Liver (tissue), 9 donors: ENCODE data around the gene SELENOK. TPM values are rescaled to one million over a fixed set of nuclear protein-coding genes. Genes with fewer than 3 reads are reported as not detected.

Experiments used
- DNase-seq: peaks from one replicate; pipeline ENCODE4 v3.0.0-alpha.2; 2017; ENCODE audit warnings: low spot score
- H3K27ac ChIP-seq, 2 donors: one replicate each; pipeline ENCODE4 v1.7.0; 2013; ENCODE audit warnings: inconsistent platforms in 2 of 2, low read length in 2 of 2, control low read depth in 1 of 2, low read depth in 1 of 2, mild to moderate bottlenecking in 1 of 2
- H3K27me3 ChIP-seq, 4 donors: one replicate each; pipeline versions ENCODE4 v1.6.1 to v1.7.0; 2013; ENCODE audit warnings: low read length in 3 of 4, inconsistent platforms in 1 of 4, mild to moderate bottlenecking in 1 of 4, moderate library complexity in 1 of 4; ENCODE audit not compliant: control insufficient read depth in 4 of 4, insufficient read depth in 4 of 4
- H3K36me3 ChIP-seq, 4 donors: one replicate each; pipeline versions ENCODE4 v1.6.1 to v1.7.0; 2013; ENCODE audit warnings: low read length in 3 of 4, mild to moderate bottlenecking in 3 of 4, low read depth in 1 of 4, moderate library complexity in 1 of 4; ENCODE audit not compliant: control insufficient read depth in 4 of 4, insufficient read depth in 3 of 4
- H3K4me1 ChIP-seq, 4 donors: one replicate each; pipeline versions ENCODE4 v1.6.1 to v1.7.0; 2013; ENCODE audit warnings: low read length in 3 of 4, mild to moderate bottlenecking in 3 of 4, moderate library complexity in 1 of 4; ENCODE audit not compliant: control insufficient read depth in 4 of 4, insufficient read depth in 4 of 4
- H3K4me3 ChIP-seq, 3 donors: one replicate each; pipeline versions ENCODE4 v1.6.1 to v1.7.0; 2013; ENCODE audit warnings: low read length in 3 of 3, control low read depth in 1 of 3, low read depth in 1 of 3, mild to moderate bottlenecking in 1 of 3
- H3K9ac ChIP-seq, 2 donors: one replicate each; pipeline ENCODE4 v1.7.0; 2013; ENCODE audit warnings: low read length in 2 of 2, mild to moderate bottlenecking in 2 of 2, moderate library complexity in 2 of 2, control low read depth in 1 of 2, low read depth in 1 of 2
- H3K9me3 ChIP-seq, 4 donors: one replicate each; pipeline versions ENCODE4 v1.6.1 to v1.7.0; 2013; ENCODE audit warnings: low read length in 3 of 4; ENCODE audit not compliant: control insufficient read depth in 4 of 4
- EGR1 ChIP-seq, 2 donors: IDR thresholded peaks; 2 replicates each; pipeline ENCODE4 v1.6.1; 2016 to 2018; ENCODE audit warnings: antibody characterized with exemption in 2 of 2, low read depth in 2 of 2
- FOXA1 ChIP-seq: IDR thresholded peaks from 2 replicates; pipeline ENCODE4 v1.6.1; 2016; ENCODE audit warnings: antibody characterized with exemption
- FOXA2 ChIP-seq: IDR thresholded peaks from 2 replicates; pipeline ENCODE4 v1.6.1; 2016; ENCODE audit warnings: antibody characterized with exemption
- GABPA ChIP-seq, 2 donors: IDR thresholded peaks in 1 of 2; conservative IDR thresholded peaks in 1 of 2; 2 replicates each; pipeline ENCODE4 v1.6.1; 2016; ENCODE audit warnings: antibody characterized with exemption in 2 of 2, mild to moderate bottlenecking in 1 of 2, moderate library complexity in 1 of 2
- HNF4A ChIP-seq, 2 donors: conservative IDR thresholded peaks; 2 replicates each; pipeline ENCODE4 v1.6.1; 2016; ENCODE audit warnings: antibody characterized with exemption in 2 of 2, mild to moderate bottlenecking in 2 of 2
- HNF4G ChIP-seq: IDR thresholded peaks from 2 replicates; pipeline ENCODE4 v1.6.1; 2016; ENCODE audit warnings: antibody characterized with exemption
- JUND ChIP-seq, 2 donors: IDR thresholded peaks; 2 replicates each; pipeline ENCODE4 v1.6.1; 2016; ENCODE audit warnings: antibody characterized with exemption in 2 of 2
- NR2F2 ChIP-seq: IDR thresholded peaks from 2 replicates; pipeline ENCODE4 v1.6.1; 2016; ENCODE audit warnings: antibody characterized with exemption
- RAD21 ChIP-seq, 2 donors: IDR thresholded peaks; 2 replicates each; pipeline ENCODE4 v1.6.1; 2016; ENCODE audit warnings: antibody characterized with exemption in 2 of 2, mild to moderate bottlenecking in 2 of 2
- RXRA ChIP-seq, 2 donors: IDR thresholded peaks; 2 replicates each; pipeline ENCODE4 v1.6.1; 2017 to 2018; ENCODE audit warnings: antibody characterized with exemption in 2 of 2, mild to moderate bottlenecking in 1 of 2
- SP1 ChIP-seq: IDR thresholded peaks from 2 replicates; pipeline ENCODE4 v1.6.1; 2018; ENCODE audit warnings: antibody characterized with exemption, mild to moderate bottlenecking
- TAF1 ChIP-seq: conservative IDR thresholded peaks from 2 replicates; pipeline ENCODE4 v1.6.1; 2016; ENCODE audit warnings: antibody characterized with exemption, mild to moderate bottlenecking
- YY1 ChIP-seq: IDR thresholded peaks from 2 replicates; pipeline ENCODE4 v1.6.1; 2016; ENCODE audit warnings: antibody characterized with exemption, mild to moderate bottlenecking
- WGBS: extraction: QIAGEN DNeasy Blood & Tissue Kit; methylation state at CpG from one replicate; pipeline ENCODE4 v1.1.7; 2013; 5-methylcytosine and 5-hydroxymethylcytosine counted together
- polyA plus RNA-seq, 2 donors: library from polyadenylated mRNA; stranded (reverse) in 1 of 2; unstranded in 1 of 2; fragments of 200-250 nt in 1 of 2; fragments of >200 nt in 1 of 2; fragmentation: Nextera tagmentation in 1 of 2; extraction: Ambion mirVana in 1 of 2; gene quantifications; one replicate each; pipeline versions ENCODE4 v1.2.1 to v1.2.3, GENCODE V29; 2013 to 2015
- total RNA-seq, 2 donors: library from RNA; depleted of rRNA; stranded (reverse); fragments of >200 nt; gene quantifications; one replicate each; pipeline ENCODE4 v1.2.3, GENCODE V29; 2014
- TF ChIP-seq, protein P1 (sequence below): fragments of 150-350 bp; IDR thresholded peaks from 2 replicates; pipeline ENCODE4 v1.5.1; 2017; ENCODE audit warnings: improper control_type of control experiment, low read depth, low read length; ENCODE audit not compliant: missing input control
- TF ChIP-seq, protein P2 (sequence below): IDR thresholded peaks from 2 replicates; pipeline ENCODE4 v1.6.1; 2016; ENCODE audit warnings: antibody characterized with exemption
- TF ChIP-seq, protein P3 (sequence below): IDR thresholded peaks from 2 replicates; pipeline ENCODE4 v1.6.1; 2016; ENCODE audit warnings: antibody characterized with exemption
- TF ChIP-seq, protein P4 (sequence below): IDR thresholded peaks from 2 replicates; pipeline ENCODE4 v1.6.1; 2016; ENCODE audit warnings: antibody characterized with exemption, mild to moderate bottlenecking
- TF ChIP-seq, protein P5 (sequence below): IDR thresholded peaks from 2 replicates; pipeline ENCODE4 v1.6.1; 2016; ENCODE audit warnings: antibody characterized with exemption
- donor health status: healthy.
- donor health status: healthy.
- donor health status: healthy.
- donor health status: healthy.
- donor health status: healthy.

The SELENOK gene
- total and polyA plus RNA-seq, 4 donors, result 24.9 to 80.2 (median 38.8) TPM

DNA sequence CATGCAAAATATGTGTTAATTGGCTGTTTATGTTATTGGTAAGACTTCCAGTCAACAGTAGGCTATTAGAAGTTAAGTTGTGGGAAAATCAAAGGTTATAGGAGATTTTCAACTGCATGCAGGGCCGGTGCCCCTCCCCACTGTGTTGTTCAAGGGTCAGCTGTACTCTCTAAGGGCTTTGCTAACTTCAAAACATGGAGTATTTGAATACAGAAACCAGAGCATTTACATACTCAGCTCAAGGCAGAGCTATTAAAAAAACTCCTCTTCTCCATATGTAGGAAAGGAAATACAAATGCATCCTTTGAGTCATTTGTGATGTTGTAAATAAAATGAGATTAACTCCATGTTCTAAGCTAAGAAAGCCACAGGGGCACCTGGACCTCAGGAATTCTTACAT is 28.5 kb downstream of the SELENOK start:
- 47% methylated on average over 1 of the region's 1 CpG for WGBS
- Histone ChIP-seq H3K36me3 (peaks cover 7 to 36% (median 29%) of the 10 kb centered on the region in 4 donors), H3K4me3 (no peak overlapping the region)

More for the DNA sequence above, 28.5 kb downstream of the SELENOK start:
- Histone ChIP-seq H3K4me1 (peaks cover 1 to 12% (median 3%) of the 10 kb centered on the region in 4 donors), H3K27ac (no peak overlapping the region), H3K9me3 (no peaks in the 10 kb centered on the region), H3K9ac (no peak overlapping the region), H3K27me3 (no peaks in the 10 kb centered on the region)
- no peak for TF ChIP-seq RXRA (IDR thresholded peaks at IDR 0.05)
- no peak for TF ChIP-seq FOXA2
- TF ChIP-seq JUND (IDR thresholded peaks at IDR 0.05), result no peak
- no peak for TF ChIP-seq HNF4G
- TF ChIP-seq, protein P1, sequence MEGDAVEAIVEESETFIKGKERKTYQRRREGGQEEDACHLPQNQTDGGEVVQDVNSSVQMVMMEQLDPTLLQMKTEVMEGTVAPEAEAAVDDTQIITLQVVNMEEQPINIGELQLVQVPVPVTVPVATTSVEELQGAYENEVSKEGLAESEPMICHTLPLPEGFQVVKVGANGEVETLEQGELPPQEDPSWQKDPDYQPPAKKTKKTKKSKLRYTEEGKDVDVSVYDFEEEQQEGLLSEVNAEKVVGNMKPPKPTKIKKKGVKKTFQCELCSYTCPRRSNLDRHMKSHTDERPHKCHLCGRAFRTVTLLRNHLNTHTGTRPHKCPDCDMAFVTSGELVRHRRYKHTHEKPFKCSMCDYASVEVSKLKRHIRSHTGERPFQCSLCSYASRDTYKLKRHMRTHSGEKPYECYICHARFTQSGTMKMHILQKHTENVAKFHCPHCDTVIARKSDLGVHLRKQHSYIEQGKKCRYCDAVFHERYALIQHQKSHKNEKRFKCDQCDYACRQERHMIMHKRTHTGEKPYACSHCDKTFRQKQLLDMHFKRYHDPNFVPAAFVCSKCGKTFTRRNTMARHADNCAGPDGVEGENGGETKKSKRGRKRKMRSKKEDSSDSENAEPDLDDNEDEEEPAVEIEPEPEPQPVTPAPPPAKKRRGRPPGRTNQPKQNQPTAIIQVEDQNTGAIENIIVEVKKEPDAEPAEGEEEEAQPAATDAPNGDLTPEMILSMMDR, result no peak
- TF ChIP-seq, protein P2, sequence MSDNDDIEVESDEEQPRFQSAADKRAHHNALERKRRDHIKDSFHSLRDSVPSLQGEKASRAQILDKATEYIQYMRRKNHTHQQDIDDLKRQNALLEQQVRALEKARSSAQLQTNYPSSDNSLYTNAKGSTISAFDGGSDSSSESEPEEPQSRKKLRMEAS, result no peak
- TF ChIP-seq GABPA (IDR thresholded peaks at IDR 0.05 in 1 of 2, conservative IDR thresholded peaks at IDR 0.05 in 1 of 2), result no peak
- TF ChIP-seq RAD21 (IDR thresholded peaks at IDR 0.05), result no peak
- no peak for TF ChIP-seq NR2F2
- no peak for TF ChIP-seq FOXA1
- TF ChIP-seq, protein P3, sequence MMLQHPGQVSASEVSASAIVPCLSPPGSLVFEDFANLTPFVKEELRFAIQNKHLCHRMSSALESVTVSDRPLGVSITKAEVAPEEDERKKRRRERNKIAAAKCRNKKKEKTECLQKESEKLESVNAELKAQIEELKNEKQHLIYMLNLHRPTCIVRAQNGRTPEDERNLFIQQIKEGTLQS, result no peak
- TF ChIP-seq EGR1 (IDR thresholded peaks at IDR 0.05; ENCODE audit: low read depth in 2 of 2), result no peak
- TF ChIP-seq SP1, result no peak
- TF ChIP-seq, protein P4, sequence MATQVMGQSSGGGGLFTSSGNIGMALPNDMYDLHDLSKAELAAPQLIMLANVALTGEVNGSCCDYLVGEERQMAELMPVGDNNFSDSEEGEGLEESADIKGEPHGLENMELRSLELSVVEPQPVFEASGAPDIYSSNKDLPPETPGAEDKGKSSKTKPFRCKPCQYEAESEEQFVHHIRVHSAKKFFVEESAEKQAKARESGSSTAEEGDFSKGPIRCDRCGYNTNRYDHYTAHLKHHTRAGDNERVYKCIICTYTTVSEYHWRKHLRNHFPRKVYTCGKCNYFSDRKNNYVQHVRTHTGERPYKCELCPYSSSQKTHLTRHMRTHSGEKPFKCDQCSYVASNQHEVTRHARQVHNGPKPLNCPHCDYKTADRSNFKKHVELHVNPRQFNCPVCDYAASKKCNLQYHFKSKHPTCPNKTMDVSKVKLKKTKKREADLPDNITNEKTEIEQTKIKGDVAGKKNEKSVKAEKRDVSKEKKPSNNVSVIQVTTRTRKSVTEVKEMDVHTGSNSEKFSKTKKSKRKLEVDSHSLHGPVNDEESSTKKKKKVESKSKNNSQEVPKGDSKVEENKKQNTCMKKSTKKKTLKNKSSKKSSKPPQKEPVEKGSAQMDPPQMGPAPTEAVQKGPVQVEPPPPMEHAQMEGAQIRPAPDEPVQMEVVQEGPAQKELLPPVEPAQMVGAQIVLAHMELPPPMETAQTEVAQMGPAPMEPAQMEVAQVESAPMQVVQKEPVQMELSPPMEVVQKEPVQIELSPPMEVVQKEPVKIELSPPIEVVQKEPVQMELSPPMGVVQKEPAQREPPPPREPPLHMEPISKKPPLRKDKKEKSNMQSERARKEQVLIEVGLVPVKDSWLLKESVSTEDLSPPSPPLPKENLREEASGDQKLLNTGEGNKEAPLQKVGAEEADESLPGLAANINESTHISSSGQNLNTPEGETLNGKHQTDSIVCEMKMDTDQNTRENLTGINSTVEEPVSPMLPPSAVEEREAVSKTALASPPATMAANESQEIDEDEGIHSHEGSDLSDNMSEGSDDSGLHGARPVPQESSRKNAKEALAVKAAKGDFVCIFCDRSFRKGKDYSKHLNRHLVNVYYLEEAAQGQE, result no peak
- TF ChIP-seq TAF1, result no peak
- TF ChIP-seq, protein P5, sequence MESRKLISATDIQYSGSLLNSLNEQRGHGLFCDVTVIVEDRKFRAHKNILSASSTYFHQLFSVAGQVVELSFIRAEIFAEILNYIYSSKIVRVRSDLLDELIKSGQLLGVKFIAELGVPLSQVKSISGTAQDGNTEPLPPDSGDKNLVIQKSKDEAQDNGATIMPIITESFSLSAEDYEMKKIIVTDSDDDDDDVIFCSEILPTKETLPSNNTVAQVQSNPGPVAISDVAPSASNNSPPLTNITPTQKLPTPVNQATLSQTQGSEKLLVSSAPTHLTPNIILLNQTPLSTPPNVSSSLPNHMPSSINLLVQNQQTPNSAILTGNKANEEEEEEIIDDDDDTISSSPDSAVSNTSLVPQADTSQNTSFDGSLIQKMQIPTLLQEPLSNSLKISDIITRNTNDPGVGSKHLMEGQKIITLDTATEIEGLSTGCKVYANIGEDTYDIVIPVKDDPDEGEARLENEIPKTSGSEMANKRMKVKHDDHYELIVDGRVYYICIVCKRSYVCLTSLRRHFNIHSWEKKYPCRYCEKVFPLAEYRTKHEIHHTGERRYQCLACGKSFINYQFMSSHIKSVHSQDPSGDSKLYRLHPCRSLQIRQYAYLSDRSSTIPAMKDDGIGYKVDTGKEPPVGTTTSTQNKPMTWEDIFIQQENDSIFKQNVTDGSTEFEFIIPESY, result no peak
- TF ChIP-seq YY1, result no peak
- no peak for TF ChIP-seq HNF4A (conservative IDR thresholded peaks at IDR 0.05)
- DNase-seq, result no peak
